CD14-positive monocyte (primary cell): Measurements from ENCODE around the gene RHBDL3. TPM values are rescaled to one million over a fixed set of nuclear protein-coding genes. Genes with fewer than 3 reads are reported as not detected.
A peak's percentile ranks its signal among the peaks of the same experiment; 100 is the strongest.

Experiments used
- DNase-seq, 3 donors: peaks; one replicate each; pipeline ENCODE4 v3.0.0-alpha.2; 2011 to 2022
- H2AFZ ChIP-seq: 2 replicates; pipeline ENCODE4 v1.6.0; 2012; ENCODE audit warnings: mild to moderate bottlenecking, low read depth, low read length, inconsistent platforms; ENCODE audit not compliant: insufficient read depth, poor library complexity, severe bottlenecking
- H3K27ac ChIP-seq, 2 donors: 1 replicate in 1 of 2; 2 replicates in 1 of 2; pipeline ENCODE4 v1.5.1; 2012 to 2013; ENCODE audit warnings: low read length in 2 of 2, control low read depth in 1 of 2, inconsistent platforms in 1 of 2, low read depth in 1 of 2, mild to moderate bottlenecking in 1 of 2
- H3K27me3 ChIP-seq, 2 donors: one replicate each; pipeline versions ENCODE4 v1.6.0 to v1.6.1; 2011 to 2013; ENCODE audit warnings: low read length in 2 of 2; ENCODE audit not compliant: control insufficient read depth in 2 of 2, insufficient read depth in 2 of 2
- H3K36me3 ChIP-seq, 2 donors: replicated peaks in 1 of 2; 1 replicate in 1 of 2; 2 replicates in 1 of 2; pipeline versions ENCODE4 v1.5.1 to v1.6.1; 2012 to 2013; ENCODE audit warnings: low read length in 2 of 2, control low read depth in 1 of 2, inconsistent platforms in 1 of 2, mild to moderate bottlenecking in 1 of 2; ENCODE audit not compliant: insufficient read depth in 2 of 2, control insufficient read depth in 1 of 2
- H3K4me1 ChIP-seq, 2 donors: 1 replicate in 1 of 2; 2 replicates in 1 of 2; pipeline versions ENCODE4 v1.5.1 to v1.6.1; 2012 to 2013; ENCODE audit warnings: low read length in 2 of 2, control low read depth in 1 of 2, inconsistent platforms in 1 of 2, mild to moderate bottlenecking in 1 of 2, moderate library complexity in 1 of 2; ENCODE audit not compliant: insufficient read depth in 2 of 2, control insufficient read depth in 1 of 2
- H3K4me2 ChIP-seq: replicated peaks from 2 replicates; pipeline ENCODE3; 2012; ENCODE audit warnings: low read length, moderate library complexity, mild to moderate bottlenecking; ENCODE audit not compliant: poor library complexity, severe bottlenecking; ENCODE audit errors: extremely low read depth
- H3K4me3 ChIP-seq, 3 experiments: fragments of 200-600 bp in 1 of 3; sonication (generic) in 1 of 3; replicated peaks in 1 of 3; 1 replicate in 2 of 3; 2 replicates in 1 of 3; pipeline ENCODE4 v1.5.1; 2011 to 2013; ENCODE audit warnings: low read length in 3 of 3, mild to moderate bottlenecking in 3 of 3, control low read depth in 2 of 3, low read depth in 2 of 3, inconsistent platforms in 1 of 3, moderate library complexity in 1 of 3
- H3K79me2 ChIP-seq: 2 replicates; pipeline ENCODE4 v1.6.0; 2012; ENCODE audit warnings: mild to moderate bottlenecking, control low read depth, inconsistent platforms, low read length, moderate library complexity; ENCODE audit not compliant: insufficient read depth
- H3K9ac ChIP-seq: 2 replicates; pipeline ENCODE4 v1.6.0; 2017; ENCODE audit warnings: low read length, mild to moderate bottlenecking; ENCODE audit not compliant: insufficient read depth, poor library complexity, severe bottlenecking
- H3K9me3 ChIP-seq, 2 donors: replicated peaks in 1 of 2; 1 replicate in 1 of 2; 2 replicates in 1 of 2; pipeline versions ENCODE4 v1.5.1 to v1.6.1; 2012 to 2013; ENCODE audit warnings: low read length in 2 of 2, control low read depth in 1 of 2; ENCODE audit not compliant: control insufficient read depth in 1 of 2, insufficient read depth in 1 of 2
- H4K20me1 ChIP-seq: 2 replicates; pipeline ENCODE4 v1.6.0; 2012; ENCODE audit warnings: mild to moderate bottlenecking, low read length, control low read depth, moderate library complexity; ENCODE audit not compliant: insufficient read depth
- H3K27ac Mint-ChIP-seq, 7 donors: one replicate each; pipeline ENCODE4 v1.8.0; 2020; ENCODE audit warnings: mild to moderate bottlenecking in 7 of 7, mixed read lengths in 7 of 7, moderate library complexity in 6 of 7, inconsistent platforms in 2 of 7
- H3K27me3 Mint-ChIP-seq, 3 donors: one replicate each; pipeline ENCODE4 v1.8.0; 2021 to 2022; ENCODE audit warnings: low read depth in 3 of 3, mild to moderate bottlenecking in 3 of 3, mixed read lengths in 3 of 3, moderate library complexity in 3 of 3, inconsistent platforms in 1 of 3
- H3K36me3 Mint-ChIP-seq, 2 donors: one replicate each; pipeline ENCODE4 v1.8.0; 2020; ENCODE audit warnings: mixed read lengths in 2 of 2, inconsistent platforms in 1 of 2, mild to moderate bottlenecking in 1 of 2
- H3K4me1 Mint-ChIP-seq: one replicate; pipeline ENCODE4 v1.8.0; 2020; ENCODE audit warnings: mild to moderate bottlenecking, mixed read lengths
- H3K4me3 Mint-ChIP-seq, 2 donors: one replicate each; pipeline ENCODE4 v1.8.0; 2020; ENCODE audit warnings: mild to moderate bottlenecking in 2 of 2, mixed read lengths in 2 of 2, moderate library complexity in 1 of 2
- H3K9me3 Mint-ChIP-seq, 7 donors: one replicate each; pipeline ENCODE4 v1.8.0; 2020 to 2022; ENCODE audit warnings: mixed read lengths in 7 of 7, mild to moderate bottlenecking in 6 of 7, moderate library complexity in 6 of 7, inconsistent platforms in 2 of 7
- WGBS: methylation state at CpG from one replicate; pipeline ENCODE4 v1.1.5; 2013; ENCODE audit warnings: missing lambda C conversion rate; ENCODE audit not compliant: insufficient coverage; 5-methylcytosine and 5-hydroxymethylcytosine counted together
- intact Hi-C, 2 donors: fragments of 100-400 bp; cut with micrococcal nuclease; formaldehyde crosslinking; loops; one replicate each; pipeline versions ENCODE4 v1.15.0 to v1.15.1; 2023
- polyA plus RNA-seq, 3 donors: library from polyadenylated mRNA; depleted of rRNA in 1 of 3; unstranded in 2 of 3; stranded (reverse) in 1 of 3; fragments of 300-500 nt in 2 of 3; fragments of >200 nt in 1 of 3; fragmentation: Illumina TruSeq in 2 of 3; gene quantifications; 1 replicate in 2 of 3; 2 replicates in 1 of 3; pipeline ENCODE4 v1.2.3, GENCODE V29; 2012 to 2021
- TF ChIP-seq, protein P1 (sequence below): fragments of 200-600 bp; IDR thresholded peaks from one replicate; pipeline ENCODE4 v1.8.0; 2022; ENCODE audit warnings: antibody characterized with exemption, mild to moderate bottlenecking

RHBDL3 gene
- polyA plus RNA-seq, 3 donors: 0.05 TPM; not detected in 2

DNA sequence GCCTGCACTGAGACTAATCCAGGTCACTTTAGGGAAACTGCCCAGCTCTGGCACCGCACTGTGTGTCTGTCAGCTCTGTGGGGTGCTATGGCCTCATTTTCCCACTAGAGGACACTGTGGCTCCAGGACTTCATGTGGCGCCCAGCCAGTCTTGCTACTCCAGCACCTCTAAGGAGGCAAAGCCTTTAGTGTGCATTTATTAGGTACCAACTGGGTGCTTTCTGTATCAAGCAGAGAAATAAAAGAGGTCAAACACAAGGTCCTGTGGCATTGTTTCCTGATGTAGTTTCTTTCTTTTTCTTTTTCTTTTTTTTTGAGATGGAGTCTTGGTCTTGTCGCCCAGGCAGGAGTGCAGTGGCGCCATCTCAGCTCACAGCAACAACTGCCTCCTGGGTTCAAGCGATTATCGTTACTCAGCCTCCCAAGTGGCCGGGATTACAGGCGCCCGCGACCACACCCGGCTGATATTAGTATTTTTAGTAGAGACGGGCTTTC lies 12.5 kb upstream of the RHBDL3 start:
- Histone ChIP-seq H3K27ac (no peak overlapping the region), H3K4me1 (no peaks in the 10 kb centered on the region), H2AFZ (no peak overlapping the region), H3K4me3 (no peak overlapping the region), H3K4me2 (no peak overlapping the region), H3K36me3 (no peaks in the 10 kb centered on the region), H3K79me2 (no peaks in the 10 kb centered on the region), H4K20me1 (no peaks in the 10 kb centered on the region), H3K9ac (no peak overlapping the region), H3K9me3 (no peaks in the 10 kb centered on the region), H3K27me3 (peaks cover 0 to 3% of the 10 kb centered on the region in 2 donors)
- Mint-ChIP-seq H3K9me3 (peaks cover 0 to 6% (median 0%) of the 10 kb centered on the region in 7 donors), H3K36me3 (peaks cover 0 to 1% of the 10 kb centered on the region in 2 donors), H3K27me3 (peaks cover 8 to 14% (median 9%) of the 10 kb centered on the region in 3 donors), H3K27ac (no peak overlapping the region), H3K4me3 (no peak overlapping the region), H3K4me1 (peaks cover 2% of the 10 kb centered on the region)
- peak; percentile 67 to 78 (median 77) for DNase-seq
- WGBS: 0% methylated on average over 2 of the region's 12 CpGs
- TF ChIP-seq, protein P1, sequence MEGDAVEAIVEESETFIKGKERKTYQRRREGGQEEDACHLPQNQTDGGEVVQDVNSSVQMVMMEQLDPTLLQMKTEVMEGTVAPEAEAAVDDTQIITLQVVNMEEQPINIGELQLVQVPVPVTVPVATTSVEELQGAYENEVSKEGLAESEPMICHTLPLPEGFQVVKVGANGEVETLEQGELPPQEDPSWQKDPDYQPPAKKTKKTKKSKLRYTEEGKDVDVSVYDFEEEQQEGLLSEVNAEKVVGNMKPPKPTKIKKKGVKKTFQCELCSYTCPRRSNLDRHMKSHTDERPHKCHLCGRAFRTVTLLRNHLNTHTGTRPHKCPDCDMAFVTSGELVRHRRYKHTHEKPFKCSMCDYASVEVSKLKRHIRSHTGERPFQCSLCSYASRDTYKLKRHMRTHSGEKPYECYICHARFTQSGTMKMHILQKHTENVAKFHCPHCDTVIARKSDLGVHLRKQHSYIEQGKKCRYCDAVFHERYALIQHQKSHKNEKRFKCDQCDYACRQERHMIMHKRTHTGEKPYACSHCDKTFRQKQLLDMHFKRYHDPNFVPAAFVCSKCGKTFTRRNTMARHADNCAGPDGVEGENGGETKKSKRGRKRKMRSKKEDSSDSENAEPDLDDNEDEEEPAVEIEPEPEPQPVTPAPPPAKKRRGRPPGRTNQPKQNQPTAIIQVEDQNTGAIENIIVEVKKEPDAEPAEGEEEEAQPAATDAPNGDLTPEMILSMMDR: peak; percentile 99
- intact Hi-C loops: loop anchor here (1.0 to 5.0 kb wide), 4 partner anchors 66 to 104 kb away; partner anchors contain the start of gene C17orf75 (in 1 of the 2)

DNA sequence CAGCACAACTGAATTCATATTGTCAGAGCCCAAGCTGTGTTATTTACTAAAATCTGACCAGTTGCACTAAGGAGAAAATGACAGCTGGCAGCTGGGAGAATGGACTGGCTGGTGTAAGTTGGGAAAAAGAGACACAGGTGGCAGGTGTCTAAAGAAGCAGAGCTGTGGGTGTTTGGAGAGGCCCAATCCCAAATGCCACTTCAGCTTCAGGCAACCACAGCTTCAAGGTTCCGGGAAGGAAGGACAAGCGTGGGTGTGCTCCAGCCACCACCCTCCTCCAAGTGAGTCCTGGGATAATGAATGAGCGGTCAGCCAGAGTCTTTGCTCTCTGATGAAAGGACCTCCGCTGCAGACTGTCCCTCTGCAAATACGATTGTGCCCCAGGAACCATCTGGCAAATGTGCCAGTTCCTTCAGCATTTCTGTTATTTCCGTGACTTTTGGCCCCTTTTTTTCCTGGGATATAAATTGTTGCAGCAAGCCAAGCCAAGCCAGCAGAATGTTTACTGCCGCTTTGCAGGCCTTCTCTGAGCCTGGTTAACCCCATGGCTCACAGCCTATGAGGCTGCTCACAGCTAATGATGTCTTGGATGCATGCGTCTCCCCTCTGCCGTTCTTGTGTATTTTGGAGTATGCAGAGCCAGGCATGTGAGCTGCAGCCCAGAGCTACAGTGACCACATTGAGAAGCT lies 9.5 kb upstream of the RHBDL3 start:
- no peak overlapping the region for H3K27ac Mint-ChIP-seq
- H3K79me2 ChIP-seq: no peaks in the 10 kb centered on the region
- no peak overlapping the region for H3K27ac ChIP-seq
- TF ChIP-seq, protein P1: no peak
- peaks cover 22 to 39% (median 28%) of the 10 kb centered on the region in 3 donors for H3K27me3 Mint-ChIP-seq
- H3K27me3 ChIP-seq: peaks cover 0 to 20% of the 10 kb centered on the region in 2 donors
- no peaks in the 10 kb centered on the region for H3K9me3 ChIP-seq
- DNase-seq: no peak
- intact Hi-C loops: no loop called here
- WGBS: 96% methylated on average over 9 of the region's 9 CpGs
- H3K36me3 Mint-ChIP-seq: no peaks in the 10 kb centered on the region
- H3K9ac ChIP-seq: no peak overlapping the region
- H3K4me1 Mint-ChIP-seq: peaks cover 2% of the 10 kb centered on the region
- H2AFZ ChIP-seq: no peak overlapping the region
- H4K20me1 ChIP-seq: no peaks in the 10 kb centered on the region
- peaks cover 0 to 6% (median 0%) of the 10 kb centered on the region in 7 donors for H3K9me3 Mint-ChIP-seq
- H3K4me1 ChIP-seq: no peaks in the 10 kb centered on the region
- no peaks in the 10 kb centered on the region for H3K36me3 ChIP-seq
- H3K4me2 ChIP-seq: no peak overlapping the region
- H3K4me3 ChIP-seq: no peak overlapping the region
- H3K4me3 Mint-ChIP-seq: no peak overlapping the region
